ENCODE results near the gene AFG1L.
"Not testable (repeated sequence)": the region's sequence is repeated elsewhere in the genome, so short reads cannot be mapped to it uniquely, and the experiment has no call there.

DNA sequence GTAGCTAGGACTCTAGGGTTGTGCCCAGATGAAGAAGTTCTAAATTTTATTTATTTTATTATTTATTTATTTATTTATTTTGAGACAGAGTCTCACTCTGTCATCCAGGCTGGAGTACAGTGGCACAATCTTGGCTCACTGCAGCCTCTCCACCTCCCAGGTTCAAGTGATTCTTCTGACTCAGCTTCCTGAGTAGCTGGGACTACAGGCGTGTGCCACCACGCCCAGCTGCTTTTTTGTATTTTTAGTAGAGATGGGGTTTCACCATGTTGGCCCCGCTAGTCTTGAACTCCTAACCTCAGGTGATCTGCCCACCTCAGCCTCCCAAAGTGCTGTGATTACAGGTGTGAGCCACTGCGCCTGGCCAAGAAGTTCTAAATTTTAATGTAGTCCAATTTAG lies 13.8 kb downstream of the AFG1L start:
- TF ChIP-seq, protein P1, sequence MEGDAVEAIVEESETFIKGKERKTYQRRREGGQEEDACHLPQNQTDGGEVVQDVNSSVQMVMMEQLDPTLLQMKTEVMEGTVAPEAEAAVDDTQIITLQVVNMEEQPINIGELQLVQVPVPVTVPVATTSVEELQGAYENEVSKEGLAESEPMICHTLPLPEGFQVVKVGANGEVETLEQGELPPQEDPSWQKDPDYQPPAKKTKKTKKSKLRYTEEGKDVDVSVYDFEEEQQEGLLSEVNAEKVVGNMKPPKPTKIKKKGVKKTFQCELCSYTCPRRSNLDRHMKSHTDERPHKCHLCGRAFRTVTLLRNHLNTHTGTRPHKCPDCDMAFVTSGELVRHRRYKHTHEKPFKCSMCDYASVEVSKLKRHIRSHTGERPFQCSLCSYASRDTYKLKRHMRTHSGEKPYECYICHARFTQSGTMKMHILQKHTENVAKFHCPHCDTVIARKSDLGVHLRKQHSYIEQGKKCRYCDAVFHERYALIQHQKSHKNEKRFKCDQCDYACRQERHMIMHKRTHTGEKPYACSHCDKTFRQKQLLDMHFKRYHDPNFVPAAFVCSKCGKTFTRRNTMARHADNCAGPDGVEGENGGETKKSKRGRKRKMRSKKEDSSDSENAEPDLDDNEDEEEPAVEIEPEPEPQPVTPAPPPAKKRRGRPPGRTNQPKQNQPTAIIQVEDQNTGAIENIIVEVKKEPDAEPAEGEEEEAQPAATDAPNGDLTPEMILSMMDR (IDR thresholded peaks at IDR 0.05) = not testable (repeated sequence)
- not testable (repeated sequence) for TF ChIP-seq POLR2A (IDR thresholded peaks at IDR 0.05)
